Sigmoid colon (tissue), 4 donors: Measurements from ENCODE around the gene MPPE1.

ENCODE experiments used
- POLR2A ChIP-seq, 2 donors: fragments of 450-650 bp; IDR thresholded peaks; one replicate each; pipeline ENCODE4 v1.6.1; 2016; ENCODE audit warnings: antibody characterized with exemption in 2 of 2, mild to moderate bottlenecking in 2 of 2, moderate library complexity in 2 of 2
- POLR2AphosphoS5 ChIP-seq, 4 donors: sonication (generic); formaldehyde crosslinking; IDR thresholded peaks; one replicate each; pipeline ENCODE4 v1.6.1; 2017; ENCODE audit warnings: antibody characterized with exemption in 4 of 4
- TF ChIP-seq, protein P1 (sequence below), 4 experiments: fragments of 450-650 bp in 3 of 4; fragments of 200-600 bp in 1 of 4; IDR thresholded peaks; one replicate each; pipeline ENCODE4 v1.5.1; 2016 to 2019; ENCODE audit warnings: antibody characterized with exemption in 4 of 4, mild to moderate bottlenecking in 3 of 4, moderate library complexity in 2 of 4

DNA sequence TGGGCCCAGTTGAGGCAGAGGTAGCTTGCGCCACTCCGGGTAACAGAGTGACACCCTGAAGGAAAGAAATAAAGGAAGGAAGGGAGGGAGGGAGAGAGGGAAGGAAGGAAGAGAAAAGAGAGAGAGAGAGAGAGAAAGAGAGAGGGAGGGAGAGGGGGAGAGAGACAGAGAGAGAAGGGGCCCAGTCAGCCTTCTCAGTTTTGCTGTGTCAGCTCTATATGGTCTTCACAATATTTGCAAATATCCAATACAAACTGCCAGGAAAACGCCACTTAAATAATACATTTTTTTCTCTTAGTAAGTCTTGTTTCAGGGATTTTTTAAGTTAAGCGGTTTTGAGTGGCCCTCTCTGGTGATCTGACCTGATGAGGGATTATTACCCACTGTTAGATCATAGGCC is 62.5 kb downstream of the MPPE1 start:
- no peak for TF ChIP-seq POLR2AphosphoS5 (IDR thresholded peaks at IDR 0.05)
- no peak for TF ChIP-seq POLR2A (IDR thresholded peaks at IDR 0.05)
- TF ChIP-seq, protein P1, sequence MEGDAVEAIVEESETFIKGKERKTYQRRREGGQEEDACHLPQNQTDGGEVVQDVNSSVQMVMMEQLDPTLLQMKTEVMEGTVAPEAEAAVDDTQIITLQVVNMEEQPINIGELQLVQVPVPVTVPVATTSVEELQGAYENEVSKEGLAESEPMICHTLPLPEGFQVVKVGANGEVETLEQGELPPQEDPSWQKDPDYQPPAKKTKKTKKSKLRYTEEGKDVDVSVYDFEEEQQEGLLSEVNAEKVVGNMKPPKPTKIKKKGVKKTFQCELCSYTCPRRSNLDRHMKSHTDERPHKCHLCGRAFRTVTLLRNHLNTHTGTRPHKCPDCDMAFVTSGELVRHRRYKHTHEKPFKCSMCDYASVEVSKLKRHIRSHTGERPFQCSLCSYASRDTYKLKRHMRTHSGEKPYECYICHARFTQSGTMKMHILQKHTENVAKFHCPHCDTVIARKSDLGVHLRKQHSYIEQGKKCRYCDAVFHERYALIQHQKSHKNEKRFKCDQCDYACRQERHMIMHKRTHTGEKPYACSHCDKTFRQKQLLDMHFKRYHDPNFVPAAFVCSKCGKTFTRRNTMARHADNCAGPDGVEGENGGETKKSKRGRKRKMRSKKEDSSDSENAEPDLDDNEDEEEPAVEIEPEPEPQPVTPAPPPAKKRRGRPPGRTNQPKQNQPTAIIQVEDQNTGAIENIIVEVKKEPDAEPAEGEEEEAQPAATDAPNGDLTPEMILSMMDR (IDR thresholded peaks at IDR 0.05), result no peak
